OCI-LY1 (cell line): ENCODE results near the gene RNFT2.

ENCODE experiments used
- EZH2 ChIP-seq: fragments of 200-600 bp; sonication (generic), shearing (Covaris generic); IDR thresholded peaks from 2 replicates; pipeline ENCODE4 v1.8.0; 2017; ENCODE audit warnings: borderline replicate concordance, mixed run types, mild to moderate bottlenecking, antibody characterized with exemption, low read length, moderate library complexity, mixed read lengths
- TF ChIP-seq, protein P1 (sequence below): fragments of 200-600 bp; sonication (generic), shearing (Covaris generic); IDR thresholded peaks from 2 replicates; pipeline ENCODE4 v1.5.1; 2017; ENCODE audit warnings: mild to moderate bottlenecking, antibody characterized with exemption, low read length, moderate library complexity, mixed read lengths

- TF ChIP-seq, protein P1, sequence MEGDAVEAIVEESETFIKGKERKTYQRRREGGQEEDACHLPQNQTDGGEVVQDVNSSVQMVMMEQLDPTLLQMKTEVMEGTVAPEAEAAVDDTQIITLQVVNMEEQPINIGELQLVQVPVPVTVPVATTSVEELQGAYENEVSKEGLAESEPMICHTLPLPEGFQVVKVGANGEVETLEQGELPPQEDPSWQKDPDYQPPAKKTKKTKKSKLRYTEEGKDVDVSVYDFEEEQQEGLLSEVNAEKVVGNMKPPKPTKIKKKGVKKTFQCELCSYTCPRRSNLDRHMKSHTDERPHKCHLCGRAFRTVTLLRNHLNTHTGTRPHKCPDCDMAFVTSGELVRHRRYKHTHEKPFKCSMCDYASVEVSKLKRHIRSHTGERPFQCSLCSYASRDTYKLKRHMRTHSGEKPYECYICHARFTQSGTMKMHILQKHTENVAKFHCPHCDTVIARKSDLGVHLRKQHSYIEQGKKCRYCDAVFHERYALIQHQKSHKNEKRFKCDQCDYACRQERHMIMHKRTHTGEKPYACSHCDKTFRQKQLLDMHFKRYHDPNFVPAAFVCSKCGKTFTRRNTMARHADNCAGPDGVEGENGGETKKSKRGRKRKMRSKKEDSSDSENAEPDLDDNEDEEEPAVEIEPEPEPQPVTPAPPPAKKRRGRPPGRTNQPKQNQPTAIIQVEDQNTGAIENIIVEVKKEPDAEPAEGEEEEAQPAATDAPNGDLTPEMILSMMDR, result no peak
- no peak for TF ChIP-seq EZH2
These were observed 12.2 kb downstream of the RNFT2 start for GRCh38 chr12:116750298-116750697.
